Cerebellar cortex (tissue), 1 donor: ENCODE results near the gene DHRS4L2.
A peak's percentile ranks its signal among the peaks of the same experiment; 100 is the strongest.
"Not testable (repeated sequence)": the region's sequence is repeated elsewhere in the genome, so short reads cannot be mapped to it uniquely, and the experiment has no call there.

Source experiments
- DNase-seq: peaks from one replicate; pipeline ENCODE4 v3.0.0-alpha.2; 2015; ENCODE audit warnings: low spot score

DHRS4L2 gene

GRCh38 chr14:23973178-23973577 is 15.6 kb upstream of the DHRS4L2 start:
- not testable (repeated sequence) for DNase-seq

GRCh38 chr14:23974041-23974440 is 14.7 kb upstream of the DHRS4L2 start:
- DNase-seq: not testable (repeated sequence)

GRCh38 chr14:23977208-23977607 is 11.5 kb upstream of the DHRS4L2 start:
- DNase-seq: not testable (repeated sequence)

- DNase-seq: not testable (repeated sequence)
Measured at GRCh38 chr14:23981951-23982813, 6.5 kb upstream of the DHRS4L2 start.

- DNase-seq: no peak
Measured at GRCh38 chr14:23984891-23985602, 3.7 kb upstream of the DHRS4L2 start.

GRCh38 chr14:23988223-23988606 is 514 bp upstream of the DHRS4L2 start:
- DNase-seq: not testable (repeated sequence)

- peak; percentile 55 for DNase-seq
Measured at GRCh38 chr14:23989734-23990445, 1.2 kb downstream of the DHRS4L2 start.

- not testable (repeated sequence) for DNase-seq
Measured at GRCh38 chr14:23990961-23991360, 2.2 kb downstream of the DHRS4L2 start.

- DNase-seq: not testable (repeated sequence)
Measured at GRCh38 chr14:23993042-23993441, 4.3 kb downstream of the DHRS4L2 start.

- DNase-seq: not testable (repeated sequence)
Measured at GRCh38 chr14:23996009-23996408, 7.3 kb downstream of the DHRS4L2 start.

- DNase-seq: not testable (repeated sequence)
Measured at GRCh38 chr14:23996825-23997224, 8.1 kb downstream of the DHRS4L2 start.

- not testable (repeated sequence) for DNase-seq
Measured at GRCh38 chr14:23999640-24000039, 10.9 kb downstream of the DHRS4L2 start.

GRCh38 chr14:24001078-24001477 is 12.3 kb downstream of the DHRS4L2 start:
- DNase-seq: not testable (repeated sequence)

- not testable (repeated sequence) for DNase-seq
Measured at GRCh38 chr14:24001679-24002078, 12.9 kb downstream of the DHRS4L2 start.

- DNase-seq: not testable (repeated sequence)
Measured at GRCh38 chr14:24006471-24006816, 17.7 kb downstream of the DHRS4L2 start.

- DNase-seq: peak; percentile 24
Measured at GRCh38 chr14:24006817-24007652, 18.3 kb downstream of the DHRS4L2 start.

GRCh38 chr14:24011051-24011450 is 22.3 kb downstream of the DHRS4L2 start:
- no peak for DNase-seq

- DNase-seq: not testable (repeated sequence)
Measured at GRCh38 chr14:24012726-24013273, 24.1 kb downstream of the DHRS4L2 start.

GRCh38 chr14:24013654-24014514 is 25.2 kb downstream of the DHRS4L2 start:
- peak; percentile 81 for DNase-seq

GRCh38 chr14:24015745-24016144 is 27.0 kb downstream of the DHRS4L2 start:
- not testable (repeated sequence) for DNase-seq
